Superior temporal gyrus (tissue), 1 donor: ENCODE data around the gene LCT.
A peak's percentile ranks its signal among the peaks of the same experiment; 100 is the strongest.

Experiments
- DNase-seq: peaks from one replicate; pipeline ENCODE4 v3.0.0-alpha.2; 2016; ENCODE audit errors: extremely low spot score

Gene LCT

GRCh38 chr2:135742325-135742757 lies 94.6 kb downstream of the LCT start:
- no peak for DNase-seq

GRCh38 chr2:135741395-135742324 lies 95.3 kb downstream of the LCT start, which contains the start of gene UBXN4:
UBXN4 (plus strand) TSS chr2:135741855; CDS start chr2:135741930, 75 bp downstream.
- peak; percentile 99 for DNase-seq

DNA sequence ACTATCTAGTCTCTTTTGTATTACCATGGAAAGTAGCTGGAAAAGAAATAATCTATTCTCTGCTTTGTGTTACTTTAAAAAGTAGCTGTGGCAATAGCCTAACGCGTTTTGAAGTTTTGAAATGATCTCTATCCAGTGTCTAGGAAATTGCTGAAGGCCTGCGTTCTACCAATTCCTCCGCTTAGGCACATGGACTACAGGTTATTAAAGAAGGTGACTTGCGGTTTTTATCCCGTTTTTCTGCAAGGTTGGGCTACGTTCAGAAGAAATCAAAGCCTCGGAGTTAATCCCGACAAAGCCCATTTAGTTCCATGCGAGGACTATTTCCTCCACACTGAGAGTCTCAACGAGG lies 96.0 kb downstream of the LCT start:
- DNase-seq = no peak

- no peak for DNase-seq
Observed at GRCh38 chr2:135740206-135740605, 96.8 kb downstream of the LCT start.
